Activated CD4-positive, alpha-beta T cell treated with anti-CD3 and anti-CD28 coated beads for 48 hours (primary cell): ENCODE data around the gene CAPN15.

Experiments
- DNase-seq: peaks from one replicate; pipeline ENCODE4 v3.0.0-alpha.2; 2020

CAPN15 gene

DNA sequence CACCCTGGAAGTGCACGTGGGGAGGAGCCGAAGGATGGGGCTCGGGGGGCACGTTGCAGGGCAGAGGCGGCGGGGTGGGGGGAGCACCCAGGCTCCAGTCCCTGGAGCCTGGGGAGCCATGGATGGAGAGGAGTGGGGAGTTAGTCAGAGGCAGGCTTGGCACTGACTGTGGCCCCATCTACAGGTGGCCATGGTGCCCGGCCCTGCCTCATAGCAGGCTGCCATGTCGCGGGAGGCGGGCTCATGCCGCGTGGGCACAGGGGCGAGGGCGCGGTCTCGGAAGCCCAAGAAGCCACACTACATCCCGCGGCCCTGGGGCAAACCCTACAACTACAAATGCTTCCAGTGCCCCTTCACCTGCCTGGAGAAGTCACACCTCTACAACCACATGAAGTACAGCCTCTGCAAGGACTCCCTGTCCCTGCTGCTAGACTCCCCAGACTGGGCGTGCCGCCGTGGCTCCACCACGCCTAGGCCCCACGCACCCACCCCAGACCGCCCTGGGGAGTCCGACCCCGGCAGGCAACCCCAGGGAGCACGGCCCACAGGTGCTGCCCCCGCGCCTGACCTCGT is 35.6 kb downstream of the CAPN15 start:
- no peak for DNase-seq

DNA sequence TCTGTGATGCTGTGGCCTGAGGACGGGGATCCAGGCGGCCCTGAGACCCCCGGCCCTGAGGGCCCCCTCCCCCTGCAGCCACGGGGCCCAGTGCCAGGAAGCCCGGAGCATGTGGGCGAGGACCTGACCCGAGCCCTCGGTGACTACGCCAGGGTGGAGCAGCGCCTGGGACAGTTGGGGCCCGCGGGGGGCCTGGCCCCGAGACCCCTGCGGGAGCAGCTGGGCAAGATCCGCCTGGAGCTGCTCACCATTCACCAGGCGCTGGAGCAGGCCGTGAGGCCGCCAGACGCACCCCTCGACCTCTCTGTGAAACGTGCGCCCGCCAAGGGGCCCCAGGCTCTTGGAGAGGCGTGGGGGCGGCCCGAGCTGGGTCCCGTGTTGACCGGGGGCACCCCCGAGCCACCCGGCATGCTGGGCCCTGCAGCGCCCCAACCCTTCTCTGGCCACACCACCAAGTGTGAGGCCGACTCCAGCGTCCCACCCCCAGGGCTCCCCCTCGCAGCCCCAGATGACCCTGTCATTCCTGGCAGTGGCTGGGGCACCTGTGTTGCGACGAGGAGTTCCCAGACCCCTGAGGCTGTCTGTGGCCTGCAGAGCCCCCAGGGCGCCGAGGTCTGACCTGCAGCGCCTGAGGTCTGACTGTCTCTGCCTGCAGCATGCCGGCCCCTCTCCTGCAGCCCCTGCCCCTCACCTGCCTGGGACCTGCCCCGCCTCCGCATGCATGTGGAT is 37.3 kb downstream of the CAPN15 start:
- DNase-seq, result no peak

DNA sequence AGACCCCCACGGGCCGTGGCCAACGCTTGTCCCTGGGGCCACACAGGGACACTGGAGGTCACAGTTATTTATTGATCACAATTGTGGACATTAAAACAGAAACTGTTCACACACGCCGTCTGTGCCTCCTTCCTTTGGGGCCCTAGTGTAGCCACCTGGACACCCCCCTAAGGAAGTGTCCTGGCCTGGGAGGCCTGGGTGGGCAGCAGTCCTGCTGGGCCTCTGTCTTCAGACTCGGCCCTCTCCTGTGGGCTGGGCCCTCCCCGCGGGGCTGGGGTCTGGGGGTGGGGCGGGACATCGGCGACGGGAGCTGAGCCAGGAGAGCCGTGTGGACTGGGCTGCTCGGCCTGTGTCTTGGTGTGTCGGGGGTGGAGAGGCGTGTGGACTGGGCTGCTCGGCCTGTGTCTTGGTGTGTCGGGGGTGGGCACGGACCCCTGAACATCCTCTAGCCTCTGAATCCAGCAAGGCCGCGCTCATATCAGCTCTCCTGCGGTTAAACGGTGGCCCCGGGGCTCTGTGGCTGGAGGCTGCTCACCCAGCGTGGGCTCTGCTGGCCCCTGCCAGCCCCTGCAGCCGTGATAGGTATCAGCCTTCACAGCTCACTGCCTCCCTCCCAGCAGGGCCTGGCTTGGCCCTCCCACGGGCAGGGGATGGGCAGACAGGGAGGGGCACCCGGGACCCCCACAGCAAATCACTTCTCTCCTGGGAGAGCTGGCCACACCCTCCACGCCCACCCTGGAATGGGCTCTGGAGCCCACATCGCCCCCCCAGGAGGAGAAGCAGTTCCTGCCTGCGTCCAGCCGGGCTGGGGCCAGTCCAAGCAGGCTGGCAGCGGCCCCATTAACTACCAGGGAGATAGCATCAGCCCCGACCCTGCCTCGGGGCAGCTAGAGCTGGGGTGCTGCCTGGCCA is 38.2 kb downstream of the CAPN15 start:
- no peak for DNase-seq

GRCh38 chr16:566475-567372 is 39.2 kb downstream of the CAPN15 start, which contains the start of gene NHLRC4:
Gene NHLRC4, plus strand, starts transcription at chr16:567005. Its CDS starts 1,043 bp downstream, at chr16:568048.
- peak; percentile 71 for DNase-seq

GRCh38 chr16:567373-568256 is 40.1 kb downstream of the CAPN15 start:
- no peak for DNase-seq

DNA sequence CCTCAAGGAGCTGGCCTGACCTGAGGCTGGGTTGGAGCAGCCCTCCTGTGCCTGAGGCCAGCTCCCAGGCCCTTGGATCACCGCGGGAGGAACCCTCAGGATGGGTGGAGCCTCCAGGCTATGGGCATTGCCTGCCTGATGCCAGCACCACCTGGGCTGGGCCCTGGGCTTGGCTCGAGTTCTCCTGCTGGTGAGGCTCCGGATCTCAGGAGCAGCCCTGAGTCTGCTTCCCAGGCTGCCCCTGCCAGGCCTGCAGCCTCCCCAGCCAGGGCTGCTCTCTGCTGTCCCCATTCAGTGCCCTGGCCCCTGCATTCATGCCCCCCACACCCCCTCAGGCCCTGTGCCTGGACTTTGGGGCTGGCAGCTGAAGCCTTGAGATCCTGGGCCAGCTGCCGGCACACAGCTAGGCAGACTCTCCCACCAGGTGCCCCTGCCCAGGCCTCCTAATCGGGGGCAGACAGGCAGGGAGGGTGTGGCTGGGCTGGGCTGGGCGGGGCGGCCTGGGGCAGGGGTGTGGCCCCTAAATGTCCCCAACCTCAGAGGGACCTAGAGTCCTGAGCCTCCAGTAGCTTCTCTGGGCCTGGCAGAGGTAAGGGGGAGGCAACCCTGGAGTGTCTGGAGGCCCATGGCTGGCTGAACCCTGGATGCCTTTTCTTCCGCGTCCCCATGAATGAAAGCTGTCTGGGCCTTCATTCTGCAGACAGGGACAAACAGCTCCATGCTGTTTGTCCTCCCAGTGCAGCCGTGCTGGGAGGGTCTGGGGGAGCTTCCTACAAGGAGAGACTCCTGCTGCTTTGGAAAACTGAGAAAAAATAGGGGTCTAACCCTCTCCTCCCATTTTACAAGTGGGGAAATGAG is 41.1 kb downstream of the CAPN15 start:
- DNase-seq, result no peak

DNA sequence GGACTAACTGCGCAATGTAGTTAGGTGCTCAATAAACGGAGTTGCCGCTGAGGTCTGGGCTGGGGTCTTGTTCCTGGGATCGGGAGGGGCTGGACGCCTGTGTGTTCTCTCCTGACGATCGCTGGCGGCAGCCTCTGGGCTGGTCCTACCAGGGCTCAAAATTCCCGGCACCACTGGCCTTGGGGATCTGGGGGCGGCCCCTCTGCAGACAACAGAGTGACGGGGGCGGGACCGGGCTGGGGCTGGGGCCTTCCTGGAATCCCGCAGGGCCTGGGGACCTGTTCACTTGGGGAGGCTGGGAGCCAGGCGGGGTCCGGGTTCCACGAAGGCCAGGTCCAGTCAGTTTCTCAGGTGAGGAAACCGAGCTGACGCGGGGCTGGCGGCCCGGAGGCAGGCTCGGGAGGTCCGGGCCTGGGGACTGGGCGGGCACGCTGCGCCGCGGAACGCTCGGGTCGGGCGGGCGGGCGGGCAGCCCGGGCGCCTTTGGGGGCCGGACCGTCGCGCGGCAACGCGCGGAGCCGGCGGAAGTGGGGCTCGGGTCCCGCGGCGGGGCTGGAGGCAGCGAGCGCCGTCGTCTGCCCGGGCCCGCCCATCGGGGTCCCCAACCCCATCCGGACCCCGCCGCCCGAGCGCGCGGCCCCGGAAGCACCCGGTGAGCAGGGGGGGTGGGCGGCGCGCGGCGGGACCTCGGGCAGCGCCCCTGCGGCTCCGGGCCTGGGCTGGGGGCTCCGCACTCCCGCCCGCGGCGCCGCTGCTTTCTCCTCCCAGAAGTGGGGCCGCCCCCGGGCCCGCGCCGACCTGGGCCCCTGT is 42.1 kb downstream of the CAPN15 start, which contains the start of gene PIGQ:
TSS of gene PIGQ (plus strand) at position 524 of the 810 bp plus-strand sequence. CDS start 4,107 bp downstream, outside the sequence.
- DNase-seq, result peak; percentile 72

DNA sequence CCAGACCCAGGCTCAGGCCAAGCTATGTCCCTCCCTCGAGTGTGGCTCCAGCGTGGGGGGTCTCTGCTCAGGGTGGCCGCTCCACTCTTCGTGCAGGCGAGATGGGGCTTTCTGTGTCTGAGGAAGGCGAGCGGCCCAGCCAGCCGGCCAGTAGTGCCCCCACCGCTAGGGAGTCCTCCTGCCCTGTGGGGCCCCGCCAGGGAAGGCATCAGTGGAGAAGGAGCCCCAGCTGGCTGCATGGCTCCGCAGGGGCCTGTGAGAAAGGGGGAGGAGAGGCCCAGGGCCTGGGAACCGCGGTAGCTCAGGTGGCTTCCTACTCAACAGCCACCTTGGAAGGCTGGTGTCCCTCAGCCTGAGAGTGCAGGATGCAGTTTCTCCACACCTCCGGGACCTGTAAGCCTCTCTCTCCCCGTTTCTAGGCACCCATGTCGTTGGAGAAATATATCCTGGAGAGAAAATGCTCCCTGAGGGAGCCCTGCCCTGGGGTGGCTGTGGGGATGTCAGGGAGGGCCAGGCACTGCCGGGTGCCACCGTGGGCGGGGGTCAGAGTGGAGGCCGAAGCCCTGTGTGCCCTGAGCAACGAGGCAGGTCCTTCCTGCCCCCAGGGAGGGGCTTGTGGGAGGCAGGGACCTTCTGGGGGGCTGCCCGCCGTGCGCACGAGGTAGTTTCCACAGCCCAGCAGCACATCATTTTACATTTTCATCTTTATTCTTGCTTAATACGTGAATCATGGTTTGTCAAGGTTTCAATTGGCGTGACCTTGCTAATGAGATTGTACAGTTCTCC is 45.5 kb downstream of the CAPN15 start:
- DNase-seq, result no peak

GRCh38 chr16:574021-574760 is 46.7 kb downstream of the CAPN15 start:
- DNase-seq, result no peak

GRCh38 chr16:575354-576196 is 48.1 kb downstream of the CAPN15 start:
- DNase-seq, result no peak

GRCh38 chr16:576197-576822 is 48.8 kb downstream of the CAPN15 start:
- DNase-seq, result no peak

DNA sequence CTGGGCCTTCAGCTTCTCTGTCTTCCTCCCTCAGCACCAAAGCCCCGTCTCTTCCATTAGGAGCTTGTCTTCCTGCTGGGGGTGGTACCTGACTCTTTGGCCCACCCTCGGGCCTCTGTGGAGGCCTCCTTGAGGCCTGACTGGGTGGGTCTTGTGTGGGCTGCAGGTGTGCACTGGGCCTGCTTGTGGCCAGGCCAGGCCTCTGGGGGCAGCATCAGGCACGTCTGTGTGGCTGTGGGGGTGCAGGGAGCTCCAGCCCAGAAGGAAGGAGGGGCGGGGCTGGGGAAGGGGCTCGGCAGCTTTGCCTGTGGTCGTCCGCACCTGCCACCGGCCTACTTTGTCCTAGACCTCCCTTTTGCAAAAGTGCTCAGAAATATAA is 49.3 kb downstream of the CAPN15 start:
- no peak for DNase-seq

DNA sequence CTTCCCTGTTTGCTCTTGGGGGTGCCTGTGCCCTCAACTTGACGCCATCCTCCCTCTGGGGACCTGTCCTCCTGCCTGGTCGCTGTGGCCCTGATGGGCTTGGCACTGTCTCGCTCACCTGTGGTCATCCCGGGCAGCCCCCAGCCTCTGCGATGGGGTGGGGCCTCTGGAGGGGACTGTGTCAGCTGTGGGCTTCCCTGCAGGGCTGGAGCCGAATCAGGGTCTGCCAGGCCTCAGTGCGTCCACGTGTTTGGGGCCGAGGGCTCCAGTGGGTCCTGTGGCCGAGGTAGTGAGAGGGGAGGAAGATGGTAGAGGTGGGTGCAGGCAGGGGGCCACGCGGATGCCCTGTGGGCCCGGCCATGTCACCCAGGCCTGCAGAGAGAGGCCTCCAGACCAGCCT is 50.3 kb downstream of the CAPN15 start:
- DNase-seq, result no peak

DNA sequence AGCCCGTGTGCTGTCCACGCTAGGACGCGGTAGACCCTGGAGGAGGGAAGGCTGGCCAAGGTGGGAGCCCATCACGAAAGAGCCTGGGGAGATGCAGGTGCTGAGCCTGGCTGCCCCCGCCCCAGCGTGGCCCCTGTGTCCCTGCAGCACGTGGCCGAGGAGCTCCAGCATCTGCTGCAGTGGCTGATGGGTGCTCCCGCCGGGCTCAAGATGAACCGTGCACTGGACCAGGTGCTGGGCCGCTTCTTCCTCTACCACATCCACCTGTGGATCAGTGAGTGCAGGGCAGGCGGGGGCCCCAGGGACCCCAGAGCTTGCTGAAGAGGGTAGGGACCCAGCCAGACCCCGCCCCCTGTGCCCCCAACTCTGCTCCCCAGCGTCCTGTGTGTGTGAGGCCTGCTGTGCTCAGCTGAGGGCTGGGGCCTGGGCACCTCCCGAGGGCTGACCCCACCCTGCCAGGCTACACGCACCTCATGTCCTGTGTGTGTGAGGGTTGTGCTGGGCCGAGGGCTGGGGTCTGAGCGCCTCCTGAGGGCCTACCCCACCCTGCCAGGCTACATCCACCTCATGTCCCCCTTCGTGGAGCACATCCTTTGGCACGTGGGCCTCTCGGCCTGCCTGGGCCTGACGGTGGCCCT is 50.8 kb downstream of the CAPN15 start:
- no peak for DNase-seq

- peak; percentile 79 for DNase-seq
Observed at GRCh38 chr16:578870-579405, 51.4 kb downstream of the CAPN15 start.
